Bronchial epithelial cell (primary cell): ENCODE results near the gene CCDC148. TPM values are rescaled to one million over a fixed set of nuclear protein-coding genes. Genes with fewer than 3 reads are reported as not detected.

Experiments
- DNase-seq: peaks from one replicate; pipeline ENCODE4 v3.0.0-alpha.2; 2010; ENCODE audit warnings: low read depth
- FAIRE-seq: peaks from 2 replicates; lab custom pipeline; 2011; peaks lifted over from hg19 to GRCh38; lab: Jason Lieb, UNC
- H3K27me3 ChIP-seq: 2 replicates; pipeline ENCODE4 v1.5.1; 2011; ENCODE audit warnings: low read length; ENCODE audit not compliant: control insufficient read depth, insufficient read depth
- H3K36me3 ChIP-seq: 2 replicates; pipeline ENCODE4 v1.5.1; 2011; ENCODE audit warnings: low read length; ENCODE audit not compliant: control insufficient read depth, insufficient read depth
- H3K4me3 ChIP-seq: 2 replicates; pipeline ENCODE4 v1.5.1; 2011; ENCODE audit warnings: mild to moderate bottlenecking, low read depth, low read length, control low read depth
- total RNA-seq: library from RNA; depleted of rRNA; stranded (reverse); fragments of >200 nt; gene quantifications from 2 replicates; pipeline ENCODE4 v1.2.1, GENCODE V29; 2014
- TF ChIP-seq, protein P1 (sequence below): IDR thresholded peaks from 2 replicates; pipeline ENCODE4 v1.5.1; 2011; ENCODE audit warnings: mild to moderate bottlenecking, moderate library complexity, low read length, control low read depth, inconsistent platforms; ENCODE audit not compliant: insufficient read depth, severe bottlenecking

CCDC148 gene
- total RNA-seq, 1 donor from 2014 or later: 0.26 TPM

DNA sequence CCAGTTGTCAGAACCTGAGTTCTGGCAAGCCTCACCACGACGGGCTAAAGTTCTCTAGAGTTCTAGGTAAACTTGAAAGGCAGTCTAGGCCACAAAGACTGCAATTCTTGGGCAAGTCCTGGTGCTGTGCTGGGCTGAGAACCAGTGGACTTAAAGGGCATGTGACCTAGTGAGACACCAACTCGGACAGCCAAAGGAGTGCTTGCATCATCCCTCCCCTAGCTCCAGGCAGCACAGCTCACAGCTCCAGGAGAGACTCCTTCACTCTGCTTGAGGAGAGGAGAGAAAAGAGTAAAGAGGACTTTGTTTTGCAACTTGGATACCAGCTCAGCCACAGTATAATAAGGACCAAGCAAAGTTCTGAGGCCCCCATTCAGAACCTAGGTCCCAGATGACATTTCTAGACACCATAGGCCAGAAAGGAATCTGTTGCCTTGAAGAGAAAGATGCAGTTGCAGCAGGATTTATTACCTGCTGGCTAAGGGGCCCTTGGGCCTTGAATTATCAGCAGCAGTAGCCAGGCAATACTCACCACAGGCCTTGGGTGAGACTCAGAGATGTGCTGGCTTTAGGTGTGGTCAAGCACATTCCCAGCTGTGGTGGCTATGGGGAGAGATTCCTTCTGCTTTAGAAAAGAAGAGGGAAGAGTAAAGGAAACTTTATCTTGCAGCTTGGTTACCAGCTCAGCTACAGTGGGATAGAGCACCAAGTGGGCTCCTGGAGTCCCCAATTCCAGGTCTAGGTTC, 303.1 kb downstream of the CCDC148 start:
- H3K27me3 ChIP-seq: no peaks in the 10 kb centered on the region
- H3K36me3 ChIP-seq: no peaks in the 10 kb centered on the region
- no peak for DNase-seq
- no peak for FAIRE-seq
- H3K4me3 ChIP-seq: no peak overlapping the region
- TF ChIP-seq, protein P1, sequence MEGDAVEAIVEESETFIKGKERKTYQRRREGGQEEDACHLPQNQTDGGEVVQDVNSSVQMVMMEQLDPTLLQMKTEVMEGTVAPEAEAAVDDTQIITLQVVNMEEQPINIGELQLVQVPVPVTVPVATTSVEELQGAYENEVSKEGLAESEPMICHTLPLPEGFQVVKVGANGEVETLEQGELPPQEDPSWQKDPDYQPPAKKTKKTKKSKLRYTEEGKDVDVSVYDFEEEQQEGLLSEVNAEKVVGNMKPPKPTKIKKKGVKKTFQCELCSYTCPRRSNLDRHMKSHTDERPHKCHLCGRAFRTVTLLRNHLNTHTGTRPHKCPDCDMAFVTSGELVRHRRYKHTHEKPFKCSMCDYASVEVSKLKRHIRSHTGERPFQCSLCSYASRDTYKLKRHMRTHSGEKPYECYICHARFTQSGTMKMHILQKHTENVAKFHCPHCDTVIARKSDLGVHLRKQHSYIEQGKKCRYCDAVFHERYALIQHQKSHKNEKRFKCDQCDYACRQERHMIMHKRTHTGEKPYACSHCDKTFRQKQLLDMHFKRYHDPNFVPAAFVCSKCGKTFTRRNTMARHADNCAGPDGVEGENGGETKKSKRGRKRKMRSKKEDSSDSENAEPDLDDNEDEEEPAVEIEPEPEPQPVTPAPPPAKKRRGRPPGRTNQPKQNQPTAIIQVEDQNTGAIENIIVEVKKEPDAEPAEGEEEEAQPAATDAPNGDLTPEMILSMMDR: no peak

- DNase-seq (peak; percentile 73), FAIRE-seq (no peak)
- no peak overlapping the region for H3K4me3 ChIP-seq
- TF ChIP-seq, protein P1: no peak
- no peaks in the 10 kb centered on the region for H3K27me3 ChIP-seq
- no peaks in the 10 kb centered on the region for H3K36me3 ChIP-seq
Measured at GRCh38 chr2:158144914-158145625, 311.5 kb downstream of the CCDC148 start.

DNA sequence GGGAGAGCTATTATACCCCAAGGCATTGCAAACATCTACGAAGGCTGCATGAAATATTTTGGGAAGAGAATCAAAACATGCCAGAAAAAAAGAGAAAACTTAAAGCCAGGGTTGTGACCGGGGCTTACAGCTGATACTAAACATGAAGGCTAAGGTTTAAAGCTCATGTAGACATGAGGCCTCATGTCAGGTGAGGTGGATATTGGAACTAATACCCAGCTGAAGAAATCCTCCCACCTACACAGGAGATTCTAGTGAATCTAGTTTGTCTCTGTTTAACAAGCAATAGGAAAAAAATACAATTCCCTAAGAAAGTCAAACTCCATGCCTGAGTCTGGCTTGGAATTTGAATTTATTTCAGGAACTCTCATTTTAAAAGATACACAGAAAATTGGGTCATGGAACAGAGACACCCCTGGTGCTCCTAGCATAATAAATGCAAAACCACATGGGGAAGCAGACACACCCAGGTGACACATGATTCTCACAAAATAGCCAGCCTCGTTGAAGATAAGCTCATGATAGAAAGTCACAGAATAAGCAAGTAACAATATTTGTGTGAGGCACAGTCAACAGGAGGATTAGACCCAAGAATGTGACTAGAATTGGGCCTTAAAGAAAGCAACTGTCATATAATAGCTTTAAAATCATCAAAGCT, 312.7 kb downstream of the CCDC148 start:
- Histone ChIP-seq H3K4me3 (no peak overlapping the region), H3K36me3 (no peaks in the 10 kb centered on the region), H3K27me3 (no peaks in the 10 kb centered on the region)
- TF ChIP-seq, protein P1: no peak
- no peak for FAIRE-seq
- no peak for DNase-seq

- no peaks in the 10 kb centered on the region for H3K27me3 ChIP-seq
- DNase-seq (no peak), FAIRE-seq (no peak)
- H3K36me3 ChIP-seq: no peaks in the 10 kb centered on the region
- TF ChIP-seq, protein P1: no peak
- H3K4me3 ChIP-seq: no peak overlapping the region
Measured at GRCh38 chr2:158142568-158143332, 313.8 kb downstream of the CCDC148 start.

DNA sequence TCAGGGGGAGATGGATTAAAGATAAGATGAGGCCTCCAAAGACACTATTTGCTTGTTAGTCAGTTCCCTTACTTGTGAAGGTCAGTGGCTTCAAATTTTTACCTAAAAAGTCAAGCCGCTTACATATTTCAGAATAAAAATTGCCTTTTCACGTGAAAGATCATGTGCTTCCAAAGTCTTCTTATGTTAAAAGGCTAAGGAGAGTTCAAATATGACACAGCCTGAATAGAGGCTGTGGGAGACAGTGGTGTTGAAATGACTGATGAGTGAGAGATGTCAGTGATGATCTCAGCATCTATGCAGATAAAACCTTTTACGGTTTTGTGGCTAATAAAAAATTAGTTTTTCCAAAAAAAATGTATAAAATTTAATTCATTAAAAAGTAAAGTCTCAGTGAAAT, 314.4 kb downstream of the CCDC148 start:
- no peaks in the 10 kb centered on the region for H3K36me3 ChIP-seq
- H3K27me3 ChIP-seq: no peaks in the 10 kb centered on the region
- no peak overlapping the region for H3K4me3 ChIP-seq
- no peak for DNase-seq
- no peak for FAIRE-seq
- TF ChIP-seq, protein P1: no peak
